Fibroblast of lung (primary cell): ENCODE results near the gene FOXR1. TPM values are rescaled to one million over a fixed set of nuclear protein-coding genes. Genes with fewer than 3 reads are reported as not detected.

Experiments used
- DNase-seq, 2 donors: peaks; one replicate each; pipeline versions ENCODE4 v3.0.0 to v3.0.0-alpha.2; 2010; ENCODE audit warnings: low read depth in 2 of 2
- H2AFZ ChIP-seq: 2 replicates; pipeline ENCODE4 v1.5.1; 2012; ENCODE audit warnings: low read length, control low read depth, inconsistent platforms
- H3K27ac ChIP-seq: 2 replicates; pipeline ENCODE4 v1.5.1; 2011; ENCODE audit warnings: low read length, control low read depth; ENCODE audit not compliant: insufficient read depth
- H3K27me3 ChIP-seq: 2 replicates; pipeline ENCODE4 v1.5.1; 2011; ENCODE audit warnings: mild to moderate bottlenecking, low read length; ENCODE audit not compliant: control insufficient read depth, insufficient read depth
- H3K36me3 ChIP-seq: 2 replicates; pipeline ENCODE4 v1.5.1; 2011; ENCODE audit warnings: low read length; ENCODE audit not compliant: control insufficient read depth, insufficient read depth
- H3K4me1 ChIP-seq: 2 replicates; pipeline ENCODE4 v1.5.1; 2011; ENCODE audit warnings: low read length; ENCODE audit not compliant: control insufficient read depth, insufficient read depth; ENCODE audit errors: extremely low read depth
- H3K4me2 ChIP-seq: 2 replicates; pipeline ENCODE4 v1.5.1; 2011; ENCODE audit warnings: low read length, control low read depth; ENCODE audit not compliant: insufficient read depth; ENCODE audit errors: extremely low read depth
- H3K4me3 ChIP-seq, 4 experiments: fragments of 200-600 bp in 1 of 4; sonication (generic) in 1 of 4; replicated peaks in 1 of 4; 2 replicates each; pipeline ENCODE4 v1.5.1; 2011 to 2016; ENCODE audit warnings: low read length in 4 of 4, low read depth in 3 of 4, mild to moderate bottlenecking in 3 of 4, control low read depth in 2 of 4, inconsistent platforms in 1 of 4, mixed read lengths in 1 of 4; ENCODE audit not compliant: insufficient read depth in 1 of 4; ENCODE audit errors: control extremely low read depth in 1 of 4
- H3K79me2 ChIP-seq: 2 replicates; pipeline ENCODE4 v1.5.1; 2012; ENCODE audit warnings: mild to moderate bottlenecking, low read length, inconsistent platforms; ENCODE audit not compliant: control insufficient read depth, insufficient read depth
- H3K9ac ChIP-seq: 2 replicates; pipeline ENCODE4 v1.5.1; 2011; ENCODE audit warnings: mild to moderate bottlenecking, low read length, control low read depth; ENCODE audit not compliant: insufficient read depth
- H3K9me3 ChIP-seq: 2 replicates; pipeline ENCODE4 v1.5.1; 2012; ENCODE audit warnings: low read depth, low read length; ENCODE audit not compliant: control insufficient read depth, insufficient read depth
- H4K20me1 ChIP-seq: 2 replicates; pipeline ENCODE4 v1.5.1; 2011; ENCODE audit warnings: low read length; ENCODE audit not compliant: control insufficient read depth, insufficient read depth; ENCODE audit errors: extremely low read depth
- CTCF ChIP-seq, 2 donors: IDR thresholded peaks in 1 of 2; conservative IDR thresholded peaks in 1 of 2; 1 replicate in 1 of 2; 2 replicates in 1 of 2; pipeline ENCODE4 v1.5.1; 2011 to 2012; ENCODE audit warnings: low read length in 2 of 2, control low read depth in 1 of 2, inconsistent platforms in 1 of 2, low read depth in 1 of 2, mild to moderate bottlenecking in 1 of 2
- EZH2 ChIP-seq: IDR thresholded peaks from 2 replicates; pipeline ENCODE4 v1.5.1; 2012; ENCODE audit warnings: low read length, control low read depth, mild to moderate bottlenecking; ENCODE audit errors: missing control alignments
- polyA plus RNA-seq, 2 donors: library from polyadenylated mRNA; depleted of rRNA in 1 of 2; stranded (reverse) in 1 of 2; unstranded in 1 of 2; fragments of >200 nt; gene quantifications; 2 replicates each; pipeline ENCODE4 v1.2.1, GENCODE V29; 2011 to 2012; ENCODE audit warnings: missing spikeins in 1 of 2
- total RNA-seq: library from RNA; depleted of rRNA; stranded (reverse); fragments of >200 nt; gene quantifications from 2 replicates; pipeline ENCODE4 v1.2.1, GENCODE V29; 2014

Gene FOXR1
- total and polyA plus RNA-seq, 2 donors (not counting 1 experiment from before 2014, with no cell fraction given), result not detected

GRCh38 chr11:119023741-119024140, 52.2 kb downstream of the FOXR1 start:
- no peaks in the 10 kb centered on the region for H3K9me3 ChIP-seq
- H3K4me2 ChIP-seq, result no peak overlapping the region
- peak in 1 of 2 donors; percentile 49 for DNase-seq
- peaks cover 4% of the 10 kb centered on the region for H3K4me1 ChIP-seq
- H3K27me3 ChIP-seq, result no peaks in the 10 kb centered on the region
- TF ChIP-seq EZH2 (no peak), CTCF (conservative IDR thresholded peaks at IDR 0.05 in 1 of 2, IDR thresholded peaks at IDR 0.05 in 1 of 2; ENCODE audit: low read depth in 1 of 2, low read length in 2 of 2) (no peak)
- H2AFZ ChIP-seq, result no peak overlapping the region
- H3K27ac ChIP-seq, result no peak overlapping the region
- H3K79me2 ChIP-seq, result peaks cover 30% of the 10 kb centered on the region
- no peaks in the 10 kb centered on the region for H4K20me1 ChIP-seq
- peaks cover 18% of the 10 kb centered on the region for H3K36me3 ChIP-seq
- H3K9ac ChIP-seq, result no peak overlapping the region
- H3K4me3 ChIP-seq, result no peak overlapping the region

GRCh38 chr11:119024430-119025098, 53.0 kb downstream of the FOXR1 start:
- Histone ChIP-seq H2AFZ (no peak overlapping the region), H3K4me3 (no peak overlapping the region), H3K27ac (no peak overlapping the region), H3K27me3 (no peaks in the 10 kb centered on the region), H3K79me2 (peaks cover 22% of the 10 kb centered on the region), H3K4me1 (peaks cover 4% of the 10 kb centered on the region), H3K4me2 (no peak overlapping the region), H3K36me3 (peaks cover 18% of the 10 kb centered on the region), H4K20me1 (no peaks in the 10 kb centered on the region), H3K9ac (no peak overlapping the region), H3K9me3 (no peaks in the 10 kb centered on the region)
- DNase-seq, result no peak
- TF ChIP-seq CTCF (conservative IDR thresholded peaks at IDR 0.05 in 1 of 2, IDR thresholded peaks at IDR 0.05 in 1 of 2; ENCODE audit: low read depth in 1 of 2, low read length in 2 of 2) (no peak), EZH2 (no peak)

- no peaks in the 10 kb centered on the region for H3K27me3 ChIP-seq
- H3K9me3 ChIP-seq, result no peaks in the 10 kb centered on the region
- TF ChIP-seq EZH2 (no peak), CTCF (conservative IDR thresholded peaks at IDR 0.05 in 1 of 2, IDR thresholded peaks at IDR 0.05 in 1 of 2; ENCODE audit: low read depth in 1 of 2, low read length in 2 of 2) (no peak)
- no peak overlapping the region for H3K4me3 ChIP-seq
- no peak for DNase-seq
- no peak overlapping the region for H3K4me2 ChIP-seq
- H3K9ac ChIP-seq, result no peak overlapping the region
- no peaks in the 10 kb centered on the region for H4K20me1 ChIP-seq
- H3K36me3 ChIP-seq, result peaks cover 18% of the 10 kb centered on the region
- peaks cover 17% of the 10 kb centered on the region for H3K79me2 ChIP-seq
- no peak overlapping the region for H3K27ac ChIP-seq
- peaks cover under 1% of the 10 kb centered on the region for H3K4me1 ChIP-seq
- no peak overlapping the region for H2AFZ ChIP-seq
Observed at GRCh38 chr11:119025099-119025473, 53.5 kb downstream of the FOXR1 start.
